A549 (cell line): ENCODE data around the gene ERCC2. TPM values are rescaled to one million over a fixed set of nuclear protein-coding genes. Genes with fewer than 3 reads are reported as not detected.
"Not testable (repeated sequence)": the region's sequence is repeated elsewhere in the genome, so short reads cannot be mapped to it uniquely, and the experiment has no call there.

Source experiments
- ATAC-seq, 2 experiments: fragments of 200-7000 bp in 1 of 2; fragments of >200 bp in 1 of 2; cut with Nextera tagmentation in 1 of 2; cut with Tn5 transposase in 1 of 2; 3 replicates each; pipeline versions ENCODE4 v1.8.0 to v1.9.1; 2018 to 2020; ENCODE audit warnings: mild to moderate bottlenecking in 1 of 2, moderate library complexity in 1 of 2
- CTCF ChIA-PET: fragments of 300-600 bp; sonication (Branson Sonifier 250); formaldehyde crosslinking; extraction: SDS; loops from one replicate; lab custom pipeline; 2021; ENCODE audit warnings: antibody characterized with exemption, inconsistent platforms; lab: Yijun Ruan, JAX
- POLR2A ChIA-PET: fragments of 350-600 bp; formaldehyde crosslinking; extraction: SDS; loops from one replicate; lab custom pipeline; 2021; ENCODE audit warnings: antibody characterized with exemption, inconsistent platforms; lab: Yijun Ruan, JAX
- DNase-seq, 2 experiments: peaks; one replicate each; pipeline versions ENCODE4 v3.0.0 to v3.0.0-alpha.2; 2011 to 2016; ENCODE audit warnings: low read depth in 1 of 2, low spot score in 1 of 2
- FAIRE-seq: peaks from 2 replicates; lab custom pipeline; 2011; peaks lifted over from hg19 to GRCh38; lab: Jason Lieb, UNC
- H3K27ac ChIP-seq, 2 experiments: fragments of >200 bp; sonication (Bioruptor Twin); formaldehyde crosslinking; 3 replicates each; pipeline ENCODE4 v1.5.1; 2016 to 2017
- H3K4me1 ChIP-seq: fragments of >200 bp; sonication (Bioruptor Twin); formaldehyde crosslinking; 3 replicates; pipeline ENCODE4 v1.6.1; 2016
- H3K4me2 ChIP-seq: fragments of >200 bp; sonication (Bioruptor Twin); formaldehyde crosslinking; 3 replicates; pipeline ENCODE4 v1.6.1; 2016
- H3K4me3 ChIP-seq: fragments of >200 bp; sonication (Bioruptor Twin); formaldehyde crosslinking; 3 replicates; pipeline ENCODE4 v1.5.1; 2016
- H3K9me3 ChIP-seq: fragments of >200 bp; sonication (Bioruptor Twin); formaldehyde crosslinking; 3 replicates; pipeline ENCODE4 v1.6.1; 2016
- BHLHE40 ChIP-seq: IDR thresholded peaks from 2 replicates; pipeline ENCODE4 v1.6.1; 2012; ENCODE audit warnings: low read depth, low read length, inconsistent platforms
- FOSL2 ChIP-seq, 2 experiments: fragments of 450-650 bp in 1 of 2; fragments of >200 bp in 1 of 2; sonication (Bioruptor Twin) in 1 of 2; formaldehyde crosslinking; IDR thresholded peaks; 2 replicates each; pipeline versions ENCODE4 v1.5.0 to v1.6.1; 2016 to 2020; ENCODE audit warnings: mild to moderate bottlenecking in 1 of 2, moderate library complexity in 1 of 2
- HDAC2 ChIP-seq: fragments of 200-600 bp; sonication (generic); IDR thresholded peaks from 2 replicates; pipeline ENCODE4 v1.6.1; 2016
- HEYL ChIP-seq: fragments of 250-450 bp; sonication (Bioruptor Pico); IDR thresholded peaks from 2 replicates; pipeline ENCODE4 v1.8.0; 2021; ENCODE audit warnings: mild to moderate bottlenecking, moderate library complexity
- HOXA7 ChIP-seq: fragments of 250-450 bp; sonication (Bioruptor Pico); IDR thresholded peaks from 2 replicates; pipeline ENCODE4 v1.5.0; 2020; ENCODE audit warnings: mild to moderate bottlenecking, moderate library complexity
- JUN ChIP-seq, 2 experiments: fragments of >200 bp; sonication (Bioruptor Twin); formaldehyde crosslinking; IDR thresholded peaks; 2 replicates in 1 of 2; 3 replicates in 1 of 2; pipeline ENCODE4 v1.6.1; 2016 to 2017
- JUNB ChIP-seq: fragments of >200 bp; sonication (Bioruptor Twin); formaldehyde crosslinking; IDR thresholded peaks from 2 replicates; pipeline ENCODE4 v1.6.1; 2016
- MAZ ChIP-seq: fragments of 150-350 bp; IDR thresholded peaks from 2 replicates; pipeline ENCODE4 v1.6.1; 2014; ENCODE audit warnings: antibody characterized with exemption, low read depth, low read length, borderline replicate concordance
- NFE2L2 ChIP-seq: fragments of 150-350 bp; conservative IDR thresholded peaks from 2 replicates; pipeline ENCODE4 v1.6.1; 2014; ENCODE audit warnings: low read length
- POLR2AphosphoS2 ChIP-seq: conservative IDR thresholded peaks from 2 replicates; pipeline ENCODE4 v1.6.1; 2012; ENCODE audit warnings: low read length, improper control_type of control experiment, inconsistent platforms
- RAD21 ChIP-seq, 2 experiments: fragments of >200 bp in 1 of 2; sonication (Bioruptor Twin) in 1 of 2; formaldehyde crosslinking in 1 of 2; IDR thresholded peaks in 1 of 2; conservative IDR thresholded peaks in 1 of 2; 2 replicates in 1 of 2; 3 replicates in 1 of 2; pipeline ENCODE4 v1.6.1; 2012 to 2018; ENCODE audit warnings: inconsistent platforms in 1 of 2
- REST ChIP-seq: fragments of 200-600 bp; sonication (generic); IDR thresholded peaks from 2 replicates; pipeline ENCODE4 v1.6.1; 2016; ENCODE audit warnings: antibody characterized with exemption, mild to moderate bottlenecking, moderate library complexity
- RFX5 ChIP-seq: fragments of 450-650 bp; IDR thresholded peaks from 2 replicates; pipeline ENCODE4 v1.7.1; 2014; ENCODE audit warnings: antibody characterized with exemption, mild to moderate bottlenecking, moderate library complexity
- TFCP2L1 ChIP-seq: fragments of 250-450 bp; sonication (Bioruptor Pico); IDR thresholded peaks from 2 replicates; pipeline ENCODE4 v1.5.0; 2021; ENCODE audit warnings: mild to moderate bottlenecking
- TP53 ChIP-seq: fragments of 250-450 bp; sonication (Bioruptor Pico); IDR thresholded peaks from 2 replicates; pipeline ENCODE4 v1.5.0; 2021; ENCODE audit warnings: mild to moderate bottlenecking, moderate library complexity
- ZNF302 ChIP-seq: fragments of 250-450 bp; sonication (Bioruptor Pico); IDR thresholded peaks from 2 replicates; pipeline ENCODE4 v1.9.0; 2021; ENCODE audit warnings: inconsistent platforms, mild to moderate bottlenecking, moderate library complexity
- WGBS: methylation state at CpG from one replicate; pipeline ENCODE4 v1.1.6; 2017; ENCODE audit errors: missing lambda C conversion rate; 5-methylcytosine and 5-hydroxymethylcytosine counted together
- polyA plus RNA-seq, 4 experiments: library from polyadenylated mRNA; depleted of rRNA in 3 of 4; stranded (reverse); fragments of >200 nt; fragmentation: RNase III in 1 of 4; extraction: RNeasy Plus Mini Kit Qiagen cat#74134 plus additional on column Dnase treatment in 1 of 4; gene quantifications; 2 replicates in 3 of 4; 3 replicates in 1 of 4; pipeline ENCODE4 v1.2.3, GENCODE V29; 2011 to 2017
- TF ChIP-seq, protein P1 (sequence below): fragments of >200 bp; sonication (Bioruptor Twin); formaldehyde crosslinking; IDR thresholded peaks from 2 replicates; pipeline ENCODE4 v1.6.1; 2016
- TF ChIP-seq, protein P2 (sequence below): IDR thresholded peaks from 2 replicates; pipeline ENCODE4 v1.6.1; 2012; ENCODE audit warnings: low read depth, borderline replicate concordance
- TF ChIP-seq, protein P3 (sequence below): fragments of 150-350 bp; IDR thresholded peaks from 2 replicates; pipeline ENCODE4 v1.6.1; 2014; ENCODE audit warnings: low read depth, mild to moderate bottlenecking, low read length

Gene ERCC2
- polyA plus RNA-seq, 2 of the 4 experiments (the other 2 are of a cell fraction), result 12.9 to 19.8 TPM

DNA sequence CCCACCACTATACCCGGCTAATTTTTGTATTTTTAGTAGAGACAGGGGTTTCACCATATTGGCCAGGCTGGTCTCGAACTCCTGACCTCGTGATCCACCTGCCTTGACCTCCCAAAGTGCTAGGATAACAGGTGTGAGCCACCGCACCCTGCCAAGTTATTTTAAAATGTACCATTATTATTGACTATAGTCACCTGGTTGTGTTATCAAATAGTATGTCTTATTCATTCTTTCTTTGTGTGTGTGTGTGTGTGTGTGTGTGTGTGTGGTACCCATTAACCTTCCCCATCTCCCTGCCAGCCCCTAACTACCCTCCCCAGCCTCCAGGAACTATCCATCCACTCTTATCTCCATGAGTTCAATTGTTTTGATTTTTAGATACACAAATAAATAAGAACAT is 40.0 kb upstream of the ERCC2 start:
- not testable (repeated sequence) for FAIRE-seq

GRCh38 chr19:45409557-45409920 is 39.2 kb upstream of the ERCC2 start:
- DNase-seq, result no peak
- ChIA-PET POLR2A (interaction anchor here (0.6 to 1.0 kb wide), 3 partner anchors 15 to 281 kb away, joined by 3 to 5 read pairs (median 4); no protein-coding TSS in a partner anchor), CTCF (interaction anchor here (1.0 to 3.1 kb wide), 6 partner anchors 11 to 273 kb away, joined by 3 to 17 read pairs (median 7); no protein-coding TSS in a partner anchor)
- Histone ChIP-seq H3K9me3 (no peaks in the 10 kb centered on the region), H3K4me3 (no peak overlapping the region), H3K4me2 (no peak overlapping the region), H3K4me1 (peaks cover 11% of the 10 kb centered on the region), H3K27ac (0 out of 6 replicates have a peak overlapping the region, but pooled peaks of 1 of the 2 experiments have one; percentile 3)
- no peak for FAIRE-seq
- 69% methylated on average over 4 of the region's 4 CpGs for WGBS
- no peak for TF ChIP-seq HDAC2
- 0 out of 2 replicates have a peak, but pooled peaks have one; percentile 31 for TF ChIP-seq POLR2AphosphoS2
- ATAC-seq, result no peak

More for the DNA sequence above, 40.0 kb upstream of the ERCC2 start:
- not testable (repeated sequence) for H3K9me3 ChIP-seq, DNase-seq, ATAC-seq, H3K4me3 ChIP-seq, H3K4me2 ChIP-seq, H3K27ac ChIP-seq
- peaks cover 11% of the 10 kb centered on the region for H3K4me1 ChIP-seq
- WGBS, result 97% methylated on average over 4 of the region's 4 CpGs
- CTCF ChIA-PET, result interaction anchor here (1.1 to 1.8 kb wide), 2 partner anchors 18 to 148 kb away, joined by 3 to 6 read pairs; no protein-coding TSS in a partner anchor
- 0 out of 2 replicates have a peak, but pooled peaks have one; percentile 40 for TF ChIP-seq HOXA7 (CRISPR knock-in tag)
- POLR2A ChIA-PET, result interaction anchor here (0.6 to 1.0 kb wide), 2 partner anchors 14 to 49 kb away, joined by 4 to 5 read pairs; no protein-coding TSS in a partner anchor

DNA sequence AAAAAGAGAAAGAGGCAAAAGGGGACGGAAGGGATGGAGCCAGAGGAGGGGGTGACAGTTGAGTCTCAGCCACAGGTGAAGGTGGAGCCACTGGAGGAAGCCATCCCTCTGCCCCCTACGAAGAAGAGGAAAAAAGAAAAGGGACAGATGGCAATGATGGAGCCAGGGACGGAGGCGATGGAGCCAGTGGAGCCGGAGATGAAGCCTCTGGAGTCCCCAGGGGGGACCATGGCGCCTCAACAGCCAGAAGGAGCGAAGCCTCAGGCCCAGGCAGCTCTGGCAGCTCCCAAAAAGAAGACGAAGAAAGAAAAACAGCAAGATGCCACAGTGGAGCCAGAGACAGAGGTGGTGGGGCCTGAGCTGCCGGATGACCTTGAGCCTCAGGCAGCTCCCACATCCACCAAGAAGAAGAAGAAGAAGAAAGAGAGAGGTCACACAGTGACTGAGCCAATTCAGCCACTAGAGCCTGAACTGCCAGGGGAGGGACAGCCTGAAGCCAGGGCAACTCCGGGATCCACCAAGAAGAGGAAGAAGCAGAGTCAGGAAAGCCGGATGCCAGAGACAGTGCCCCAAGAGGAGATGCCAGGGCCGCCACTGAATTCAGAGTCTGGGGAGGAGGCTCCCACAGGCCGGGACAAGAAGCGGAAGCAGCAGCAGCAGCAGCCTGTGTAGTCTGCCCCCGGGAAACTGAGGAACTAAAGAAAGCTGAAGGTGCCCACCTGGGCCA is 38.6 kb upstream of the ERCC2 start:
- TF ChIP-seq JUNB, result no peak
- no peak for TF ChIP-seq FOSL2 (IDR thresholded peaks at IDR 0.05)
- no peak for TF ChIP-seq FOSL2 (CRISPR knock-in tag; IDR thresholded peaks at IDR 0.05)
- TF ChIP-seq, protein P1, sequence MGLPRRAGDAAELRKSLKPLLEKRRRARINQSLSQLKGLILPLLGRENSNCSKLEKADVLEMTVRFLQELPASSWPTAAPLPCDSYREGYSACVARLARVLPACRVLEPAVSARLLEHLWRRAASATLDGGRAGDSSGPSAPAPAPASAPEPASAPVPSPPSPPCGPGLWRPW, result no peak
- no peak for TF ChIP-seq RFX5
- no peak for TF ChIP-seq NFE2L2
- TF ChIP-seq JUN (IDR thresholded peaks at IDR 0.05), result no peak; a peak in 1 of 5 replicates
- TF ChIP-seq TFCP2L1 (CRISPR knock-in tag), result no peak
- no peak for TF ChIP-seq HEYL (CRISPR knock-in tag)
- no peak for TF ChIP-seq MAZ
- TF ChIP-seq, protein P2, sequence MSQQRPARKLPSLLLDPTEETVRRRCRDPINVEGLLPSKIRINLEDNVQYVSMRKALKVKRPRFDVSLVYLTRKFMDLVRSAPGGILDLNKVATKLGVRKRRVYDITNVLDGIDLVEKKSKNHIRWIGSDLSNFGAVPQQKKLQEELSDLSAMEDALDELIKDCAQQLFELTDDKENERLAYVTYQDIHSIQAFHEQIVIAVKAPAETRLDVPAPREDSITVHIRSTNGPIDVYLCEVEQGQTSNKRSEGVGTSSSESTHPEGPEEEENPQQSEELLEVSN, result no peak
- no peak for TF ChIP-seq BHLHE40
- TF ChIP-seq ZNF302 (CRISPR knock-in tag), result no peak
- no peak for TF ChIP-seq TP53
- no peak for TF ChIP-seq REST
- TF ChIP-seq RAD21 (conservative IDR thresholded peaks at IDR 0.05 in 1 of 2, IDR thresholded peaks at IDR 0.05 in 1 of 2), result no peak
- TF ChIP-seq, protein P3, sequence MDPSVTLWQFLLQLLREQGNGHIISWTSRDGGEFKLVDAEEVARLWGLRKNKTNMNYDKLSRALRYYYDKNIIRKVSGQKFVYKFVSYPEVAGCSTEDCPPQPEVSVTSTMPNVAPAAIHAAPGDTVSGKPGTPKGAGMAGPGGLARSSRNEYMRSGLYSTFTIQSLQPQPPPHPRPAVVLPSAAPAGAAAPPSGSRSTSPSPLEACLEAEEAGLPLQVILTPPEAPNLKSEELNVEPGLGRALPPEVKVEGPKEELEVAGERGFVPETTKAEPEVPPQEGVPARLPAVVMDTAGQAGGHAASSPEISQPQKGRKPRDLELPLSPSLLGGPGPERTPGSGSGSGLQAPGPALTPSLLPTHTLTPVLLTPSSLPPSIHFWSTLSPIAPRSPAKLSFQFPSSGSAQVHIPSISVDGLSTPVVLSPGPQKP, result no peak
- TF ChIP-seq, all 56 proteins: peak for 0
- POLR2A ChIA-PET, result interaction anchor here (1.0 kb wide), 1 partner anchor 15 kb away, joined by 5 read pairs; no protein-coding TSS in a partner anchor
- CTCF ChIA-PET, result interaction anchor here (1.0 to 3.1 kb wide), 7 partner anchors 7 to 273 kb away, joined by 3 to 17 read pairs (median 8); no protein-coding TSS in a partner anchor
- Histone ChIP-seq H3K27ac (0 out of 6 replicates have a peak overlapping the region, but pooled peaks of 1 of the 2 experiments have one; percentile 3), H3K9me3 (no peaks in the 10 kb centered on the region), H3K4me2 (no peak overlapping the region), H3K4me1 (peaks cover 16% of the 10 kb centered on the region), H3K4me3 (no peak overlapping the region)
- FAIRE-seq (no peak), ATAC-seq (no peak), DNase-seq (no peak)
- 83% methylated on average over 15 of the region's 15 CpGs for WGBS
